HepG2 (cell line): Measurements from ENCODE around the gene IGFN1. TPM values are rescaled to one million over a fixed set of nuclear protein-coding genes. Genes with fewer than 3 reads are reported as not detected.
A peak's percentile ranks its signal among the peaks of the same experiment; 100 is the strongest.

Experiments
- ARID3A ChIP-seq: IDR thresholded peaks from 2 replicates; pipeline ENCODE4 v1.6.1; 2012; ENCODE audit warnings: low read depth, low read length, improper control_type of control experiment
- ARNT2 ChIP-seq: sonication (generic); formaldehyde crosslinking; IDR thresholded peaks from 2 replicates; pipeline ENCODE4 v1.8.0; 2022; ENCODE audit warnings: mild to moderate bottlenecking, low read depth, missing genetic modification reagents, moderate library complexity
- CAMTA2 ChIP-seq: sonication (generic); formaldehyde crosslinking; IDR thresholded peaks from 2 replicates; pipeline ENCODE4 v1.4.0; 2020; ENCODE audit warnings: mild to moderate bottlenecking, missing genetic modification reagents, borderline replicate concordance
- FOXO1 ChIP-seq: sonication (generic); formaldehyde crosslinking; IDR thresholded peaks from 2 replicates; pipeline ENCODE4 v1.4.0; 2020; ENCODE audit warnings: missing genetic modification reagents
- HNRNPL ChIP-seq: fragments of 200-400 bp; formaldehyde crosslinking; IDR thresholded peaks from 2 replicates; pipeline ENCODE4 v1.6.1; 2017; ENCODE audit warnings: mild to moderate bottlenecking, low read depth, low read length
- HOXA7 ChIP-seq: sonication (generic); formaldehyde crosslinking; IDR thresholded peaks from 2 replicates; pipeline ENCODE4 v1.8.1; 2022; ENCODE audit warnings: mild to moderate bottlenecking, missing genetic modification reagents, moderate library complexity
- IRF9 ChIP-seq: sonication (generic); formaldehyde crosslinking; IDR thresholded peaks from 2 replicates; pipeline ENCODE4 v1.8.0; 2022; ENCODE audit warnings: missing genetic modification reagents, mild to moderate bottlenecking, borderline replicate concordance
- MAFF ChIP-seq: IDR thresholded peaks from 2 replicates; pipeline ENCODE4 v1.6.1; 2011; ENCODE audit warnings: low read depth, low read length, improper control_type of control experiment
- MIER2 ChIP-seq: IDR thresholded peaks from 2 replicates; pipeline ENCODE4 v1.6.1; 2016; ENCODE audit warnings: missing biosample characterization, missing genetic modification reagents
- MTF2 ChIP-seq: sonication (generic); formaldehyde crosslinking; IDR thresholded peaks from 2 replicates; pipeline ENCODE4 v1.5.0; 2020; ENCODE audit warnings: missing genetic modification reagents, borderline replicate concordance
- PCBP2 ChIP-seq: fragments of 200-400 bp; formaldehyde crosslinking; optimal IDR thresholded peaks from 2 replicates; pipeline ENCODE3; 2018; ENCODE audit warnings: low read length, low read depth; ENCODE audit not compliant: poor library complexity, severe bottlenecking
- SIN3A ChIP-seq: IDR thresholded peaks from 2 replicates; pipeline ENCODE4 v1.6.1; 2011; ENCODE audit warnings: low read depth, mild to moderate bottlenecking, control low read depth, low read length, borderline replicate concordance
- XRCC5 ChIP-seq: fragments of 200-400 bp; formaldehyde crosslinking; optimal IDR thresholded peaks from 2 replicates; pipeline ENCODE3; 2017; ENCODE audit warnings: mild to moderate bottlenecking, low read length
- ZBTB40 ChIP-seq, 2 experiments: fragments of 450-650 bp in 1 of 2; sonication (generic) in 1 of 2; formaldehyde crosslinking in 1 of 2; IDR thresholded peaks; 2 replicates each; pipeline versions ENCODE4 v1.6.1 to v1.8.0; 2016 to 2022; ENCODE audit warnings: antibody characterized with exemption in 1 of 2, mild to moderate bottlenecking in 1 of 2, missing genetic modification reagents in 1 of 2
- ZNF614 ChIP-seq: IDR thresholded peaks from 2 replicates; pipeline ENCODE4 v1.6.1; 2018; ENCODE audit warnings: missing biosample characterization, missing genetic modification reagents, inconsistent platforms, borderline replicate concordance
- ZNF761 ChIP-seq: sonication (generic); formaldehyde crosslinking; conservative IDR thresholded peaks from 2 replicates; pipeline ENCODE4 v1.4.0; 2020; ENCODE audit warnings: mild to moderate bottlenecking, missing genetic modification reagents
- ZNF768 ChIP-seq: sonication (generic); formaldehyde crosslinking; IDR thresholded peaks from 2 replicates; pipeline ENCODE4 v1.4.0; 2020; ENCODE audit warnings: missing genetic modification reagents
- ZNF772 ChIP-seq: sonication (generic); formaldehyde crosslinking; IDR thresholded peaks from 2 replicates; pipeline ENCODE4 v1.5.0; 2020; ENCODE audit warnings: mild to moderate bottlenecking, missing genetic modification reagents
- polyA plus RNA-seq, 8 experiments: library from polyadenylated mRNA; depleted of rRNA in 3 of 8; stranded (reverse) in 7 of 8; unstranded in 1 of 8; fragments of >200 nt; fragmentation: Illumina TruSeq in 4 of 8; extraction: Trizol in 4 of 8; gene quantifications; 2 replicates each; pipeline versions ENCODE4 v1.2.1 to v1.2.3, GENCODE V29; 2011 to 2016; ENCODE audit warnings: low read depth in 4 of 8, missing spikeins in 1 of 8, mixed read lengths in 1 of 8; ENCODE audit not compliant: insufficient read depth in 1 of 8
- total RNA-seq, 5 experiments: library from RNA; depleted of rRNA; stranded (reverse); fragments of >200 nt; fragmentation: Illumina TruSeq; extraction: Trizol; gene quantifications; 2 replicates each; pipeline ENCODE4 v1.2.3, GENCODE V29; 2016; ENCODE audit warnings: low read depth in 1 of 5

The IGFN1 gene
- total and polyA plus RNA-seq, 2 of the 13 experiments (the other 11 are each of a cell fraction or from before 2014, with no cell fraction given) = 0.04 to 0.05 TPM

- TF ChIP-seq HOXA7 = no peak
- TF ChIP-seq ZBTB40 (IDR thresholded peaks at IDR 0.05) = no peak
- TF ChIP-seq ZBTB40 (CRISPR knock-in tag; IDR thresholded peaks at IDR 0.05) = peak; percentile 44; the same call in 1 of the 2 replicates
- TF ChIP-seq ZNF772 (CRISPR knock-in tag) = no peak; the same call in 1 of the 2 replicates
- TF ChIP-seq ARNT2 (CRISPR knock-in tag) = no peak; the same call in 1 of the 2 replicates
- TF ChIP-seq MAFF = no peak
- no peak for TF ChIP-seq ZNF768
- peak; percentile 80 for TF ChIP-seq ARID3A
- peak; percentile 80; the same call in 1 of the 2 replicates for TF ChIP-seq MIER2 (CRISPR knock-in tag)
- no peak for TF ChIP-seq XRCC5
- TF ChIP-seq CAMTA2 (CRISPR knock-in tag) = no peak
- peak; percentile 60; the same call in 1 of the 2 replicates for TF ChIP-seq IRF9
- peak; percentile 67; the same call in 1 of the 2 replicates for TF ChIP-seq FOXO1 (CRISPR knock-in tag)
- peak; percentile 73; the same call in 1 of the 2 replicates for TF ChIP-seq ZNF761 (CRISPR knock-in tag)
- TF ChIP-seq PCBP2 = no peak
- TF ChIP-seq SIN3A = 0 out of 2 replicates have a peak, but pooled peaks have one; percentile 90
- TF ChIP-seq ZNF614 (CRISPR knock-in tag) = peak; percentile 91; the same call in 1 of the 2 replicates
- TF ChIP-seq HNRNPL = 0 out of 2 replicates have a peak, but pooled peaks have one; percentile 33
- TF ChIP-seq MTF2 = no peak
Measured at GRCh38 chr1:201170533-201171062, 20.0 kb upstream of the IGFN1 start (continued).
